Transverse colon (tissue), 4 donors: ENCODE measurements around the gene TTC23. TPM values are rescaled to one million over a fixed set of nuclear protein-coding genes. Genes with fewer than 3 reads are reported as not detected.

Experiments
- DNase-seq: peaks from one replicate; pipeline ENCODE4 v3.0.0-alpha.2; 2019
- H3K27ac ChIP-seq, 4 donors: fragments of 200-600 bp; sonication (generic); 2 replicates each; pipeline ENCODE4 v1.5.1; 2016 to 2018; ENCODE audit warnings: inconsistent platforms in 4 of 4
- H3K27me3 ChIP-seq: fragments of 200-600 bp; sonication (generic); 2 replicates; pipeline ENCODE4 v1.5.1; 2017; ENCODE audit warnings: inconsistent platforms
- H3K36me3 ChIP-seq, 4 donors: fragments of 200-600 bp; sonication (generic); 2 replicates each; pipeline ENCODE4 v1.5.1; 2017 to 2019; ENCODE audit warnings: inconsistent platforms in 4 of 4
- H3K4me1 ChIP-seq, 4 donors: fragments of 200-600 bp; sonication (generic); 2 replicates each; pipeline ENCODE4 v1.5.1; 2017 to 2020; ENCODE audit warnings: inconsistent platforms in 4 of 4
- H3K4me3 ChIP-seq, 4 donors: fragments of 200-600 bp; sonication (generic); 1 replicate in 1 of 4; 2 replicates in 3 of 4; pipeline versions ENCODE4 v1.5.1 to v1.6.1; 2017 to 2019; ENCODE audit warnings: inconsistent platforms in 4 of 4
- H3K9me3 ChIP-seq, 2 donors: fragments of 200-600 bp; sonication (generic); 2 replicates each; pipeline ENCODE4 v1.5.1; 2017 to 2019; ENCODE audit warnings: inconsistent platforms in 2 of 2
- EP300 ChIP-seq: sonication (generic); formaldehyde crosslinking; IDR thresholded peaks from one replicate; pipeline ENCODE4 v1.6.1; 2017; ENCODE audit warnings: antibody characterized with exemption, low read depth
- POLR2A ChIP-seq: fragments of 450-650 bp; IDR thresholded peaks from one replicate; pipeline ENCODE4 v1.6.1; 2016; ENCODE audit warnings: antibody characterized with exemption, mild to moderate bottlenecking, moderate library complexity
- POLR2AphosphoS5 ChIP-seq, 3 donors: sonication (generic); formaldehyde crosslinking; IDR thresholded peaks; one replicate each; pipeline ENCODE4 v1.6.1; 2016; ENCODE audit warnings: antibody characterized with exemption in 3 of 3
- WGBS, 2 donors: methylation state at CpG; one replicate each; pipeline ENCODE4 v1.1.5; 2018; ENCODE audit warnings: low coverage in 1 of 2; 5-methylcytosine and 5-hydroxymethylcytosine counted together
- in situ Hi-C, 4 donors: fragments of 200-750 bp; cut with MboI; loops; one replicate each; pipeline versions ENCODE4 v1.15.0 to v1.15.1; 2017; ENCODE audit warnings: low sequenced_read_pairs in 3 of 4, low pct_ligation_motif_present in 1 of 4, low pct_unique_long_range_greater_than_20kb in 1 of 4
- intact Hi-C: fragments of 100-400 bp; cut with DNase I; formaldehyde crosslinking; loops from one replicate; pipeline ENCODE4 v1.15.1; 2023; ENCODE audit warnings: low total_unique reads
- total RNA-seq, 4 donors: library from RNA; depleted of rRNA; stranded (reverse); fragments of >200 nt; gene quantifications; one replicate each; pipeline ENCODE4 v1.1.0, GENCODE V29; 2016
- TF ChIP-seq, protein P1 (sequence below), 5 experiments: fragments of 200-600 bp in 3 of 5; fragments of 450-650 bp in 2 of 5; sonication (generic) in 3 of 5; IDR thresholded peaks; 1 replicate in 2 of 5; 2 replicates in 3 of 5; pipeline ENCODE4 v1.5.1; 2016 to 2017; ENCODE audit warnings: antibody characterized with exemption in 5 of 5, inconsistent platforms in 3 of 5, mild to moderate bottlenecking in 2 of 5, moderate library complexity in 1 of 5

The TTC23 gene
- total RNA-seq, 4 donors from 2014 or later: 7.8 to 23.5 (median 12.5) TPM

DNA sequence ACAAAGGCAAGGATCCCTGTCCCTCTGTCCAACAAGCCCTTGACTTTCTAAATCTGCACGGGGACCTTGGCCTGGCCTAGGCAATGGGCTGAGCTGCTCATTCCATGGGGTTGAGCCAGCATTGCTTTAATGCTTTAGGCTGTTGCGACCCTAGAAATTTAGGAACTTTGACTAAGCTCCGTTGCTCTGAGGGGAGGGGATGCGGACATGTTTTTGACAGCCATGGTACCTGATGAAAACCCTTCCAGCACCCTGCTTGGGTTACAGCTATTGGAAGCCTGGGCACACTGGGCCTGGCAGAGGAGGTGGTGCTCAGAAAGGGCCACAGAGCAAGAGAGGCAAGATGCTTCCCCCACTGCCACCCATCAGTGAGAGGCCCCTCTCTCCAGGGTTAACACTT lies 107.4 kb downstream of the TTC23 start:
- in situ Hi-C loops: no loop called here

DNA sequence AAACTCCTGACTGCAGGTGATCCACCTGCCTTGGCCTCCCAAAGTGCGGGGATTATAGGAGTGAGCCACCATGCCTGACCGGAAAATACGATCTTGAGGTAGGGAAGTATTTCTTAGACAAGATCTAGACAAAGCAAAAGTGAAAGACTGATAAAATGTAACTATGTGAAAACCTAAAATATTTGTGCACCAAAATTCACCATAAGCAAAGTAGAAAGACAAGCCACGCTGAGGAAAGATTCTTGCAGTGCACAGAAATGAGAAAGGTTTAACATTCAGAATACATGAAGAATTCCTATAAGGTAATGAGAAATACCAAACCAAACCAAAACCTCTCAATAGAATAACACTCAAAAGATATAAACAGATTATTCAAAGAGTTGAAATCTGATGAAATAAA lies 108.8 kb downstream of the TTC23 start:
- TF ChIP-seq, protein P1, sequence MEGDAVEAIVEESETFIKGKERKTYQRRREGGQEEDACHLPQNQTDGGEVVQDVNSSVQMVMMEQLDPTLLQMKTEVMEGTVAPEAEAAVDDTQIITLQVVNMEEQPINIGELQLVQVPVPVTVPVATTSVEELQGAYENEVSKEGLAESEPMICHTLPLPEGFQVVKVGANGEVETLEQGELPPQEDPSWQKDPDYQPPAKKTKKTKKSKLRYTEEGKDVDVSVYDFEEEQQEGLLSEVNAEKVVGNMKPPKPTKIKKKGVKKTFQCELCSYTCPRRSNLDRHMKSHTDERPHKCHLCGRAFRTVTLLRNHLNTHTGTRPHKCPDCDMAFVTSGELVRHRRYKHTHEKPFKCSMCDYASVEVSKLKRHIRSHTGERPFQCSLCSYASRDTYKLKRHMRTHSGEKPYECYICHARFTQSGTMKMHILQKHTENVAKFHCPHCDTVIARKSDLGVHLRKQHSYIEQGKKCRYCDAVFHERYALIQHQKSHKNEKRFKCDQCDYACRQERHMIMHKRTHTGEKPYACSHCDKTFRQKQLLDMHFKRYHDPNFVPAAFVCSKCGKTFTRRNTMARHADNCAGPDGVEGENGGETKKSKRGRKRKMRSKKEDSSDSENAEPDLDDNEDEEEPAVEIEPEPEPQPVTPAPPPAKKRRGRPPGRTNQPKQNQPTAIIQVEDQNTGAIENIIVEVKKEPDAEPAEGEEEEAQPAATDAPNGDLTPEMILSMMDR (IDR thresholded peaks at IDR 0.05): no peak
- TF ChIP-seq POLR2AphosphoS5 (IDR thresholded peaks at IDR 0.05): no peak
- no peak for TF ChIP-seq EP300
- no peak for TF ChIP-seq POLR2A
- no peak for DNase-seq
- 86 to 96% methylated on average over 1 to 4 of the region's 4 CpGs for WGBS, 2 donors
- Histone ChIP-seq H3K27me3 (no peaks in the 10 kb centered on the region), H3K9me3 (no peaks in the 10 kb centered on the region), H3K4me1 (peaks cover 11 to 22% (median 17%) of the 10 kb centered on the region in 4 donors), H3K27ac (peak overlapping the region in 3 of 4 donors; percentile 74 to 92 (median 91)), H3K36me3 (no peaks in the 10 kb centered on the region), H3K4me3 (no peak overlapping the region)
- intact Hi-C loops: loop anchor here (5.0 kb wide), 1 partner anchor 123 kb away; no protein-coding TSS in a partner anchor
- in situ Hi-C loops: no loop called here

More for the DNA sequence above, 107.4 kb downstream of the TTC23 start:
- no peaks in the 10 kb centered on the region for H3K27me3 ChIP-seq
- intact Hi-C loops: loop anchor here (5.0 kb wide), 1 partner anchor 125 kb away; no protein-coding TSS in a partner anchor
- H3K27ac ChIP-seq: peak overlapping the region; percentile 6 to 91 (median 79)
- peaks cover 11 to 26% (median 17%) of the 10 kb centered on the region in 4 donors for H3K4me1 ChIP-seq
- H3K4me3 ChIP-seq: no peak overlapping the region
- WGBS, 2 donors: 84% methylated on average over 4 of the region's 4 CpGs; no CpG with 5 or more reads in 1 of the 2 donors
- no peaks in the 10 kb centered on the region for H3K9me3 ChIP-seq
- no peaks in the 10 kb centered on the region for H3K36me3 ChIP-seq
- DNase-seq: no peak
- TF ChIP-seq EP300 (no peak), POLR2A (no peak), POLR2AphosphoS5 (IDR thresholded peaks at IDR 0.05) (no peak)
- TF ChIP-seq, protein P1 (IDR thresholded peaks at IDR 0.05): no peak

DNA sequence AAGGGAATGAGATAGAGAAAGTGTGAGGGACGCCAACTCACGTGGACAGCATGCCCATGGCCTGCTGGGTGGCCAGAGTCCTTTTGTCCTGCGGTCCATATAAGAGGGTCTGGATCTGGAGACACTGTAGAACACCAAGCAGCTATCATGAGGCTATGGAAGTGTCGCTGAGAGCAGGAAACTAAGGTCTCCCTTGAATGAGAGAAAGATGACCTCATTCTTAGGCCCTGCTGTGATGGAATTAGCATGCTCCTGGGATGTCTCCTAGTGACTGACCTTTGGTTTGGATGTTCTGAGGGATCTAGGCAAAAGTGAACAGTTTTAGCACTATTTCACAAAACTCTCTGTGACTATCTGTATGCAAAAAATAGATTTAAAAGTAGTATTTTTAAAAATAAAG lies 110.1 kb downstream of the TTC23 start:
- H3K9me3 ChIP-seq: no peaks in the 10 kb centered on the region
- peak overlapping the region; percentile 19 to 92 (median 82) for H3K27ac ChIP-seq
- TF ChIP-seq POLR2A (no peak), POLR2AphosphoS5 (IDR thresholded peaks at IDR 0.05) (peak in 1 of 3 donors; percentile 55)
- TF ChIP-seq, protein P1 (IDR thresholded peaks at IDR 0.05): no peak
- 89 to 93% methylated on average over 2 to 4 of the region's 4 CpGs for WGBS, 2 donors
- intact Hi-C loops: no loop called here
- H3K27me3 ChIP-seq: no peaks in the 10 kb centered on the region
- H3K4me1 ChIP-seq: peaks cover 9 to 16% (median 13%) of the 10 kb centered on the region in 4 donors
- no peaks in the 10 kb centered on the region for H3K36me3 ChIP-seq
- DNase-seq: no peak
- in situ Hi-C loops: no loop called here
- no peak overlapping the region for H3K4me3 ChIP-seq

DNA sequence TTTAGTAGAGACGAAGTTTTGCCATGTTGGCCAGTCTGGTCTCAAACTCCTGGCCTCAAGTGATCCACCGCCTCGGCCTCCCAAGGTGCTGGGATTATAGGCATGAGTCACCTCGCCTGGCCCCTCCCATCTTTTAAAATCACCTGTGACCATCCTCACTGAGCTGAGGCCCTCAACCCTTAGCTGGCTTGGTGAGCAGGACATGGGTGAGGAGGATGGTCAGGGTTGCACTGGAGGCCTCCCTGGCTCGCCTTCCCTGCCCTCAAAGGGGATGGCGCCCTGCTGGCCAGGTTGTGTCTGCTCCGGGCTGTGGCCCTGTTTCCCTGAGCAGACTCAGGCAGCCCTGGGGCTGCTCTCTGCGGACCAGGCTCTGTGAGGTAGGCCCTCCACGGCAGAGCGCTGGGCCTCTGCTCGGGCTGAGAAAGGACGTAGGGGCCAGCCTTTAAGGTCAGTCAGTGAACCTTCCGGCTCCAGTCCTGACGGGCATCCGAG lies 110.8 kb downstream of the TTC23 start:
- in situ Hi-C loops (no loop called here), intact Hi-C loops (no loop called here)
- Histone ChIP-seq H3K27me3 (no peaks in the 10 kb centered on the region), H3K4me1 (peaks cover 2 to 9% (median 5%) of the 10 kb centered on the region in 4 donors), H3K27ac (peak overlapping the region; percentile 19 to 92 (median 82)), H3K36me3 (no peaks in the 10 kb centered on the region), H3K4me3 (no peak overlapping the region), H3K9me3 (no peaks in the 10 kb centered on the region)
- TF ChIP-seq EP300 (no peak), POLR2AphosphoS5 (IDR thresholded peaks at IDR 0.05) (no peak), POLR2A (no peak)
- TF ChIP-seq, protein P1 (IDR thresholded peaks at IDR 0.05): no peak
- DNase-seq: no peak
- WGBS, 2 donors: 92% methylated on average over 10 of the region's 15 CpGs; no CpG with 5 or more reads in 1 of the 2 donors
